Muscle of leg (tissue), 11 donors: ENCODE measurements around the gene CEP170B. TPM values are rescaled to one million over a fixed set of nuclear protein-coding genes. Genes with fewer than 3 reads are reported as not detected.

ENCODE experiments used
- DNase-seq: peaks from one replicate; pipeline ENCODE4 v3.0.0; 2013
- H3K27ac ChIP-seq: one replicate; pipeline ENCODE4 v1.5.1; 2013; ENCODE audit warnings: mild to moderate bottlenecking, low read length, control low read depth
- H3K27me3 ChIP-seq: one replicate; pipeline ENCODE4 v1.6.1; 2013; ENCODE audit warnings: low read length; ENCODE audit not compliant: control insufficient read depth, insufficient read depth
- H3K36me3 ChIP-seq: one replicate; pipeline ENCODE4 v1.6.1; 2013; ENCODE audit warnings: low read length; ENCODE audit not compliant: control insufficient read depth, insufficient read depth
- H3K4me1 ChIP-seq: one replicate; pipeline ENCODE4 v1.6.1; 2013; ENCODE audit warnings: low read length; ENCODE audit not compliant: control insufficient read depth, insufficient read depth
- H3K4me3 ChIP-seq: one replicate; pipeline ENCODE4 v1.5.1; 2013; ENCODE audit warnings: low read length, control low read depth
- H3K9me3 ChIP-seq: replicated peaks from 2 replicates; pipeline ENCODE4 v1.6.1; 2013; ENCODE audit warnings: low read depth, low read length; ENCODE audit not compliant: control insufficient read depth
- WGBS: methylation state at CpG from one replicate; pipeline ENCODE4 v1.1.5; 2013; ENCODE audit warnings: missing lambda C conversion rate; ENCODE audit not compliant: insufficient coverage; 5-methylcytosine and 5-hydroxymethylcytosine counted together
- polyA plus RNA-seq, 8 donors: library from polyadenylated mRNA; unstranded; fragments of 120-200 nt; gene quantifications; one replicate each; pipeline versions ENCODE4 v1.2.1 to v1.2.3, GENCODE V29; 2013; ENCODE audit warnings: inconsistent platforms in 1 of 8, low replicate concordance in 1 of 8; ENCODE audit not compliant: insufficient read length in 8 of 8, insufficient read depth in 1 of 8
- total RNA-seq: library from RNA; stranded (reverse); fragments of 120-200 nt; gene quantifications from one replicate; pipeline ENCODE4 v1.2.4, GENCODE V29; 2013

CEP170B gene
- total and polyA plus RNA-seq, 9 donors, result 1.6 to 5.1 (median 2.6) TPM

GRCh38 chr14:104893435-104894207 is 28.6 kb downstream of the CEP170B start:
- DNase-seq, result peak; percentile 6

GRCh38 chr14:104894331-104895206 is 29.5 kb downstream of the CEP170B start:
- peaks cover 30% of the 10 kb centered on the region for H3K4me1 ChIP-seq
- no peak overlapping the region for H3K27ac ChIP-seq
- no peaks in the 10 kb centered on the region for H3K36me3 ChIP-seq
- H3K4me3 ChIP-seq, result no peak overlapping the region
- H3K9me3 ChIP-seq, result no peaks in the 10 kb centered on the region
- peaks cover 10% of the 10 kb centered on the region for H3K27me3 ChIP-seq
- 74% methylated on average over 24 of the region's 30 CpGs for WGBS
- peak; percentile 38 for DNase-seq

More at GRCh38 chr14:104893435-104894207, 28.6 kb downstream of the CEP170B start:
- Histone ChIP-seq H3K27me3 (peaks cover 7% of the 10 kb centered on the region), H3K36me3 (no peaks in the 10 kb centered on the region), H3K4me3 (no peak overlapping the region), H3K9me3 (no peaks in the 10 kb centered on the region), H3K27ac (no peak overlapping the region), H3K4me1 (peaks cover 31% of the 10 kb centered on the region)
- WGBS, result 67% methylated on average over 39 of the region's 39 CpGs

DNA sequence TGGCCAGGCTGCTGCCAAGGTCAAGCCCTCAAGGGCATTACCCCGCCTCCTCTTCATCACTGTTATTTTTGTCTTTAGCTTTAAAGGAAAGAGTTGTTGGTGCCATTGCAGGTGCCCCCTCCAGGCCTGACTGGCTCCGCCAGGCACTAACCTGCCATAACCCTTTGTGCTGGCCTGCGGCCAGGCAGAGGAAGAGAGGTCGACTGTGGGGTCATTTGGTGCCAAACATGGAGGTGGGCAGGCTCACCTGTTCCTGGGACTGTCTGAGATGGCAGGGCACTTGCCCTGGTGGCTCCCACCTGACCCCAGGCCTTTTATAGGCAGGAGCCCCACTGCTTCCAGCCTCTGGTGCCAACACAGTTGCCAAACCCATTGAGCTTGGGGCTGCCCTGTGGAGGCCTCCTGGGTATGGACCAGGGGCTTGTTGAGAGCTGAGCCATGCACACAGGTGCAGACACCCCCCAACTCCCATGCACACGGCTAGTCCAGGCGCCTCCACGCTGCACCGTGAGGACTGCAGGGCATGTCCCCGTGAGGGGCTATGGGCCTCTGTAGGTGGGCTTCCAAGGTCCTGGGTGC is 30.2 kb downstream of the CEP170B start:
- peaks cover 10% of the 10 kb centered on the region for H3K27me3 ChIP-seq
- 81% methylated on average over 8 of the region's 9 CpGs for WGBS
- H3K4me1 ChIP-seq, result peaks cover 30% of the 10 kb centered on the region
- H3K4me3 ChIP-seq, result no peak overlapping the region
- H3K27ac ChIP-seq, result no peak overlapping the region
- H3K9me3 ChIP-seq, result no peaks in the 10 kb centered on the region
- DNase-seq, result peak; percentile 8
- H3K36me3 ChIP-seq, result no peaks in the 10 kb centered on the region

DNA sequence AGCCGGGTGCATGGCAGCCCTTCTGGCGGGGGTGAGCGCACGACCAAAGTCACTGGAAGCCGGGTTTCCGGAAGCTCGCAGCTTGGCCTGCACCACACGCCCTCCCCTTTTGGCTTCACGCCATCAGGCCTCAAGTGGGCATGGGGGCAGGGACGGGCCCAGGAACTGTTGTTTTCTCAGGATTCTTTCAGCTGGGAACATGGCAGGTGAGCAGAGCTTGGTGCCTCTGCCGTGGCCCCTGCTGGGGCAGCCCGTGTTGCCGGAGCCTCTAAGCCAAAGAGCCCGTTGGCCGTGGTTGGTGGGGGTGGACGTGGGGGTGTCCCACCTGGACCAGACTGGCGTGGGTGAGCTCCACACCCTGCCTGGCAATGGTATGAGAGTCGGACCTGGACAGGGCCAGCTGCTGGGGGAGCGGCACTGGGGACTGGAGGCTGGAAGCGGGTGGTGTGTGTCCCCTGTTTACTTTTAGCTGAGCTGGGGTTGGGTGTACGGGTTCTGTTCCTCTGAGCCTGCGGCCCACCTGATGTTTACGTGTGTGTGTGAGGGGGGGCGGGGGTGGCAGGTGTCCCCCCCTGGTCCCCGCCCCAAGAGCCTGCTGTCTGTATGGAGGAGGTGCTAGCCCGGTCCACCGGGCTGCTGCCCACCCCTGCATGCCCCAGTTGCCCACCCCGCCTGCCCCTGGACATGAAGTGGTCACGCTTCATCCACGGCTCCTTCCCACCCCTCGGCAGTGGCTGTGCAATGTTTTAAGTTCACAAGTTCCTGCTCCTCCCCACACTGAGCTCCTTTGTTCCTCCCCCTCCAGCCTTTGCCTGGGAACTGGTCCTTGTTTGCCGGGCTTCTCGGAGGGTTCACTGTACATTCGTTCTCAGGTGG is 31.0 kb downstream of the CEP170B start:
- no peak overlapping the region for H3K4me3 ChIP-seq
- H3K36me3 ChIP-seq, result no peaks in the 10 kb centered on the region
- H3K9me3 ChIP-seq, result no peaks in the 10 kb centered on the region
- peak; percentile 41 for DNase-seq
- 71% methylated on average over 23 of the region's 34 CpGs for WGBS
- H3K27ac ChIP-seq, result no peak overlapping the region
- H3K4me1 ChIP-seq, result peaks cover 30% of the 10 kb centered on the region
- peaks cover 10% of the 10 kb centered on the region for H3K27me3 ChIP-seq

GRCh38 chr14:104897330-104898194 is 32.5 kb downstream of the CEP170B start:
- peaks cover 27% of the 10 kb centered on the region for H3K4me1 ChIP-seq
- no peak overlapping the region for H3K27ac ChIP-seq
- H3K4me3 ChIP-seq, result no peak overlapping the region
- H3K36me3 ChIP-seq, result no peaks in the 10 kb centered on the region
- no peaks in the 10 kb centered on the region for H3K9me3 ChIP-seq
- 88% methylated on average over 37 of the region's 37 CpGs for WGBS
- DNase-seq, result peak; percentile 4
- peaks cover 10% of the 10 kb centered on the region for H3K27me3 ChIP-seq

GRCh38 chr14:104898195-104898558 is 33.1 kb downstream of the CEP170B start:
- Histone ChIP-seq H3K27ac (no peak overlapping the region), H3K4me1 (peaks cover 21% of the 10 kb centered on the region), H3K9me3 (no peaks in the 10 kb centered on the region), H3K4me3 (no peak overlapping the region), H3K36me3 (no peaks in the 10 kb centered on the region), H3K27me3 (peaks cover 8% of the 10 kb centered on the region)
- whole genome bisulfite sequencing, result 93% methylated on average over 7 of the region's 7 CpGs
- DNase-seq, result no peak

DNA sequence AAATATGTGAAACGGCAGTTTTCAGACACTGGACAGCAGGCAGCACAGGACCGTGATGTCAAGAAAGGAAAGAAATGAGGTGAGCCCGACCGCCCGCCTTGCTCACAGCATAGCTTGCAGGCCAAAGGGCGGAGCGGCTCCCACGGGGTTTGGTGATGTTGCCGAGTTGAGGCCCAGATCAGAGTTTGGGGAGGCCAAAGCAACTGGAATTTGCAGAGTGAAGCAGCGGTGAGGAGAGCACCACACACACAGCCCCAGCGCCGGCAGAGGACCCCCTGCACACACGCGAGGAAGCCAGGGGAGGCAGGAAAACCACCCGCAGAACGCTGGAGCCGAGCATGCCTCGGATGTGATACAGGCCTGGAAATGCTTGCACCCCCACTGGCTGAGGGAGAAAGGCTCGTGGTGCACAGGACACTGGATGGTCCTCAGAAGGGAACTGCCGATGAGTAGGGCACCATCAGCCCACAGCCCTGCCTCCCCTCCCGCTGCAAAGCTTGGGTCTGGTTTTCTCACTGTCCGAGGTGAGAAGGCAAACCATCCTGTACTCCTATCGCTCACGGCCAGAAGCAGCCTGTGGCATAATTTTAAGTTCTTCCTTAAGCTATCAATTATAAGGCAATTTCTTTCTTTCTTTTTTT is 33.9 kb downstream of the CEP170B start:
- WGBS, result 26% methylated on average over 22 of the region's 24 CpGs
- peaks cover 20% of the 10 kb centered on the region for H3K4me1 ChIP-seq
- no peak overlapping the region for H3K4me3 ChIP-seq
- H3K9me3 ChIP-seq, result no peaks in the 10 kb centered on the region
- peak; percentile 73 for DNase-seq
- H3K27ac ChIP-seq, result no peak overlapping the region
- no peaks in the 10 kb centered on the region for H3K36me3 ChIP-seq
- H3K27me3 ChIP-seq, result peaks cover 6% of the 10 kb centered on the region

- peaks cover 17% of the 10 kb centered on the region for H3K4me1 ChIP-seq
- H3K36me3 ChIP-seq, result no peaks in the 10 kb centered on the region
- no peak for DNase-seq
- no peaks in the 10 kb centered on the region for H3K9me3 ChIP-seq
- peaks cover 11% of the 10 kb centered on the region for H3K27me3 ChIP-seq
- no peak overlapping the region for H3K4me3 ChIP-seq
- H3K27ac ChIP-seq, result no peak overlapping the region
- no CpG with 5 or more reads among the region's 2 CpGs for WGBS
These were observed 34.7 kb downstream of the CEP170B start for GRCh38 chr14:104899781-104900180.
